Measurements from ENCODE around the gene EPHA2.
"Not testable (repeated sequence)": the region's sequence is repeated elsewhere in the genome, so short reads cannot be mapped to it uniquely, and the experiment has no call there.

EPHA2 gene

DNA sequence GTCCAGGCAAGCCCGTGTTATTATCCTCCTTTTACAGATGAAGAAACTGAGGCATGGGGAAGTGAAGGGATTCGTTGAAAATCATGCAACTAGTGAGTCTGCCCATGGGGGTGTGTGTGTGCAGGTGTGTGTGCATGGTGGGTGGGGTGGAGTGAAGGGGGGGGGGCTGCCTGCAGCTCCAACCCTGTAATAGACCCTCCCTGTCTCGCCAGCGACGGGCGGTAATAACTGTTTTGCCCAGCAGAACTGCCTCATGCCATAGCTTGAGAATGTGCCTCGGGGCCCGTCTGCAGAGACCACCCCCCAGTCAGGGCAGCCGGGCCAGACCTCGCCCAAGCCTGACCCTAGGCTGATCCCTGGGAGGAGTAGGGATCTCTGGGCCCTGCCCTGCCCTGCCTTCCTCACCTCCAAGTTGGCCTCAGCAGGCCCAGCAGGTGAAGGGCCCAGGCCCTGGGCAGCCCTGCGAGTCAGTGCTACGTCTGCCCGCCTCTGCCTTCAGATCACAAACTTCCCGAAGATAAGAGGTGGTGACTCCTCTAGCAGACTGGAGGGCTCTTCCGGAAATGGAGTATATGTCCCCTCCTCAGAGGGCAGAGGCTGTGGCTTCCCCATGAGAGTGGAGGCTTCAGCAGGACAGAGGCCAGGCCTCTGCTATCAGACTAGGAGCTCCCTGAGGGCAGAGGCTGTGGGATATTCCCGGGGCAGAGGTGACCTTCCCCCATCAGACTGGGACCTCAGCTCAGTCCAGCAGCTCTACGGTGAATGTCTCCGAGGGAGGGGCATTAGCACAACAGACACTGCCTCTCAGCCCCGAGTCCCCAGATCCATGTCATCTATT is 15.7 kb upstream of the EPHA2 start:
- TF ChIP-seq POLR2A (IDR thresholded peaks at IDR 0.05; ENCODE audit: extremely low read depth, insufficient read length) (no peak), MYC (IDR thresholded peaks at IDR 0.05; ENCODE audit: low read depth, low read length) (no peak), MAX (IDR thresholded peaks at IDR 0.05; ENCODE audit: low read depth, low read length) (no peak)
- TF ChIP-seq, protein P1, sequence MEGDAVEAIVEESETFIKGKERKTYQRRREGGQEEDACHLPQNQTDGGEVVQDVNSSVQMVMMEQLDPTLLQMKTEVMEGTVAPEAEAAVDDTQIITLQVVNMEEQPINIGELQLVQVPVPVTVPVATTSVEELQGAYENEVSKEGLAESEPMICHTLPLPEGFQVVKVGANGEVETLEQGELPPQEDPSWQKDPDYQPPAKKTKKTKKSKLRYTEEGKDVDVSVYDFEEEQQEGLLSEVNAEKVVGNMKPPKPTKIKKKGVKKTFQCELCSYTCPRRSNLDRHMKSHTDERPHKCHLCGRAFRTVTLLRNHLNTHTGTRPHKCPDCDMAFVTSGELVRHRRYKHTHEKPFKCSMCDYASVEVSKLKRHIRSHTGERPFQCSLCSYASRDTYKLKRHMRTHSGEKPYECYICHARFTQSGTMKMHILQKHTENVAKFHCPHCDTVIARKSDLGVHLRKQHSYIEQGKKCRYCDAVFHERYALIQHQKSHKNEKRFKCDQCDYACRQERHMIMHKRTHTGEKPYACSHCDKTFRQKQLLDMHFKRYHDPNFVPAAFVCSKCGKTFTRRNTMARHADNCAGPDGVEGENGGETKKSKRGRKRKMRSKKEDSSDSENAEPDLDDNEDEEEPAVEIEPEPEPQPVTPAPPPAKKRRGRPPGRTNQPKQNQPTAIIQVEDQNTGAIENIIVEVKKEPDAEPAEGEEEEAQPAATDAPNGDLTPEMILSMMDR (IDR thresholded peaks at IDR 0.05; ENCODE audit: low read depth, low read length), result no peak
- no peak overlapping the region for H3K4me3 ChIP-seq (ENCODE audit: low read depth, low read length)
- no peak for DNase-seq (ENCODE audit: low read depth)

- no peak overlapping the region for H3K4me3 ChIP-seq (ENCODE audit: low read depth, low read length)
- TF ChIP-seq, protein P1 (IDR thresholded peaks at IDR 0.05; ENCODE audit: low read depth, low read length), result no peak
- TF ChIP-seq POLR2A (IDR thresholded peaks at IDR 0.05; ENCODE audit: extremely low read depth, insufficient read length) (no peak), MYC (IDR thresholded peaks at IDR 0.05; ENCODE audit: low read depth, low read length) (no peak), MAX (IDR thresholded peaks at IDR 0.05; ENCODE audit: low read depth, low read length) (no peak)
- no peak for DNase-seq (ENCODE audit: low read depth)
Measured at GRCh38 chr1:16170283-16170673, 14.4 kb upstream of the EPHA2 start.

- no peak for DNase-seq (ENCODE audit: low read depth)
- TF ChIP-seq MAX (IDR thresholded peaks at IDR 0.05; ENCODE audit: low read depth, low read length) (no peak), MYC (IDR thresholded peaks at IDR 0.05; ENCODE audit: low read depth, low read length) (no peak), POLR2A (IDR thresholded peaks at IDR 0.05; ENCODE audit: extremely low read depth, insufficient read length) (no peak)
- TF ChIP-seq, protein P1 (IDR thresholded peaks at IDR 0.05; ENCODE audit: low read depth, low read length), result no peak
- H3K4me3 ChIP-seq (ENCODE audit: low read depth, low read length), result no peak overlapping the region
Measured at GRCh38 chr1:16168622-16169360, 12.9 kb upstream of the EPHA2 start.

- not testable (repeated sequence) for H3K4me3 ChIP-seq (ENCODE audit: low read depth, low read length); DNase-seq (ENCODE audit: low read depth)
Measured at GRCh38 chr1:16168144-16168495, 12.3 kb upstream of the EPHA2 start.

- H3K4me3 ChIP-seq (ENCODE audit: low read depth, low read length), result no peak overlapping the region
- DNase-seq (ENCODE audit: low read depth), result no peak
Measured at GRCh38 chr1:16167331-16168143, 11.7 kb upstream of the EPHA2 start.

More at GRCh38 chr1:16167331-16168143, 11.7 kb upstream of the EPHA2 start:
- no peak for TF ChIP-seq MAX (IDR thresholded peaks at IDR 0.05; ENCODE audit: low read depth, low read length)
- TF ChIP-seq POLR2A (IDR thresholded peaks at IDR 0.05; ENCODE audit: extremely low read depth, insufficient read length), result no peak
- no peak for TF ChIP-seq MYC (IDR thresholded peaks at IDR 0.05; ENCODE audit: low read depth, low read length)
- TF ChIP-seq, protein P1 (IDR thresholded peaks at IDR 0.05; ENCODE audit: low read depth, low read length), result no peak
